ENCODE measurements around the gene SHC2. TPM values are rescaled to one million over a fixed set of nuclear protein-coding genes. Genes with fewer than 3 reads are reported as not detected.

The SHC2 gene
- total and polyA plus RNA-seq, 2 donors (not counting 3 experiments of a cell fraction or from before 2014, with no cell fraction given): 7.5 to 11.8 TPM

DNA sequence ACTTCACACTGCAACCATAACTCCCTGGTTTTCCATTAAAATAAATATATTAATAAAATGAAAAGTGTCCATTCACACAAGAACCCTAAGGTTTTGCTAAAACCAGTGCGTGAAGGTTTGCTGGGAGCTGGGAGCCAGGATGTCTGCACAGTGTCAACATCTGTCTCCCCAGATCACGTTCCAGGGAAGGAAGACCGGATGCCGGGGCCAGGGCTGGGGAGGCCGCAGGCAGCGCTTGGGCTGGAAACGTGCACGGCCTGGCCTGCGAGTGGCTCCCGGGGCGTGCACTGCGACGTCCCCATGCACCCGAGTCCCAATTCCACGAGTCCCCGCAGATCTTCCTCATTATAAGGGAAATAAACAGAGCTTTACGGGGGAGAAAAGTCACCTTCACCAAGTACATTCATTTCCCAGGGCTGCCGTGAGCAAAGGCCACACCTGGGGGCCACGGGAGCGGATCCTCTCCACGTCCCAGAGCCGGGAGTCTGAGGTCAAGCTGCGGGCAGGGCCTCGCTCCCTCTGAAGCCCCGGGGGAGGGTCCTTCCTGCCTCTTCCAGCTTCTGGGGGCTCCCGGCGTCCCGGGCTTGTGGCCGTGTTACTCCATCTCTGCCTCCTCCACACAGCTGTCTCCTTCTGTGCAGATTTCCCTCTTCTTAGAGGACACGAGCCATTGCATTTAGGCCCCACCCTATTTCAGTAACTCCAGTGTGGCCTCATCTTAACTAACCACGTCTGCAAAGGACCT lies 12.8 kb downstream of the SHC2 start:
- Histone ChIP-seq H2AFZ (ENCODE audit: low read depth, low read length) (no peak overlapping the region), H3K27ac (ENCODE audit: insufficient read depth, low read depth, low read length) (no peak overlapping the region), H3K4me1 (ENCODE audit: control insufficient read depth, extremely low read depth, insufficient read depth, low read length) (no peaks in the 10 kb centered on the region), H3K36me3 (ENCODE audit: control insufficient read depth in 2 of 2, extremely low read depth in 1 of 2, insufficient read depth in 2 of 2, low read length in 2 of 2) (no peaks in the 10 kb centered on the region), H3K79me2 (ENCODE audit: control insufficient read depth, insufficient read depth, low read length) (no peaks in the 10 kb centered on the region), H4K20me1 (replicated peaks; ENCODE audit: control insufficient read depth, extremely low read depth, insufficient read depth, low read length) (no peaks in the 10 kb centered on the region), H3K27me3 (ENCODE audit: control insufficient read depth in 2 of 2, insufficient read depth in 2 of 2, low read length in 2 of 2) (no peaks in the 10 kb centered on the region), H3K4me2 (ENCODE audit: insufficient read depth, low read length) (no peak overlapping the region), H3K9me1 (replicated peaks; ENCODE audit: control insufficient read depth, extremely low read depth, insufficient read depth, low read length) (no peaks in the 10 kb centered on the region), H3K9ac (replicated peaks; ENCODE audit: extremely low read depth, insufficient read depth, low read length) (no peak overlapping the region), H3K9me3 (replicated peaks; ENCODE audit: control insufficient read depth, insufficient read depth, low read length) (no peaks in the 10 kb centered on the region), H3K4me3 (replicated peaks in 1 of 3; ENCODE audit: insufficient read depth in 1 of 3, low read depth in 1 of 3, low read length in 3 of 3) (no peak overlapping the region)
- FAIRE-seq: no peak
- BruUV-seq (replicated peaks): no TSS peak
- dilution Hi-C loops (cut with MboI; ENCODE audit: extremely low pct_ligation_motif_present, low sequenced_read_pairs): no loop called here
- DNase-seq (ENCODE audit: low read depth, low spot score): no peak
- ChIA-PET POLR2A (no interaction called here), CTCF (no interaction called here)
- no peak for TF ChIP-seq POLR2AphosphoS5 (IDR thresholded peaks at IDR 0.05; ENCODE audit: insufficient read depth, low read depth, low read length)
- no peak for TF ChIP-seq MYC (IDR thresholded peaks at IDR 0.05; ENCODE audit: low read depth, low read length)
- TF ChIP-seq GATA2 (IDR thresholded peaks at IDR 0.05; ENCODE audit: insufficient read depth, insufficient read length, low read depth, low read length): no peak
- no peak for TF ChIP-seq EZH2 (IDR thresholded peaks at IDR 0.05; ENCODE audit: borderline replicate concordance, low read depth, low read length, severe bottlenecking)
- TF ChIP-seq, protein P1, sequence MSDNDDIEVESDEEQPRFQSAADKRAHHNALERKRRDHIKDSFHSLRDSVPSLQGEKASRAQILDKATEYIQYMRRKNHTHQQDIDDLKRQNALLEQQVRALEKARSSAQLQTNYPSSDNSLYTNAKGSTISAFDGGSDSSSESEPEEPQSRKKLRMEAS (IDR thresholded peaks at IDR 0.05; ENCODE audit: insufficient read depth, insufficient read length): no peak
- no peak for TF ChIP-seq FOS (IDR thresholded peaks at IDR 0.05; ENCODE audit: borderline replicate concordance, insufficient read depth, low read length)
- no peak for TF ChIP-seq POLR2A (IDR thresholded peaks at IDR 0.05; ENCODE audit: low read depth, low read length)
- TF ChIP-seq JUN (IDR thresholded peaks at IDR 0.05; ENCODE audit: borderline replicate concordance, insufficient read depth, insufficient read length, low read depth): no peak
- TF ChIP-seq, protein P2, sequence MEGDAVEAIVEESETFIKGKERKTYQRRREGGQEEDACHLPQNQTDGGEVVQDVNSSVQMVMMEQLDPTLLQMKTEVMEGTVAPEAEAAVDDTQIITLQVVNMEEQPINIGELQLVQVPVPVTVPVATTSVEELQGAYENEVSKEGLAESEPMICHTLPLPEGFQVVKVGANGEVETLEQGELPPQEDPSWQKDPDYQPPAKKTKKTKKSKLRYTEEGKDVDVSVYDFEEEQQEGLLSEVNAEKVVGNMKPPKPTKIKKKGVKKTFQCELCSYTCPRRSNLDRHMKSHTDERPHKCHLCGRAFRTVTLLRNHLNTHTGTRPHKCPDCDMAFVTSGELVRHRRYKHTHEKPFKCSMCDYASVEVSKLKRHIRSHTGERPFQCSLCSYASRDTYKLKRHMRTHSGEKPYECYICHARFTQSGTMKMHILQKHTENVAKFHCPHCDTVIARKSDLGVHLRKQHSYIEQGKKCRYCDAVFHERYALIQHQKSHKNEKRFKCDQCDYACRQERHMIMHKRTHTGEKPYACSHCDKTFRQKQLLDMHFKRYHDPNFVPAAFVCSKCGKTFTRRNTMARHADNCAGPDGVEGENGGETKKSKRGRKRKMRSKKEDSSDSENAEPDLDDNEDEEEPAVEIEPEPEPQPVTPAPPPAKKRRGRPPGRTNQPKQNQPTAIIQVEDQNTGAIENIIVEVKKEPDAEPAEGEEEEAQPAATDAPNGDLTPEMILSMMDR (IDR thresholded peaks at IDR 0.05; ENCODE audit: extremely low read depth in 1 of 2, insufficient read depth in 1 of 2, low read depth in 1 of 2, low read length in 2 of 2): no peak
- intact Hi-C loops (cut with micrococcal nuclease): no loop called here

All from endothelial cell of umbilical vein (primary cell).